Right lobe of liver (tissue), 4 donors: ENCODE measurements around the gene ALCAM.

Experiments
- POLR2A ChIP-seq: fragments of 450-650 bp; IDR thresholded peaks from one replicate; pipeline ENCODE4 v1.6.1; 2017; ENCODE audit warnings: antibody characterized with exemption, mild to moderate bottlenecking
- TF ChIP-seq, protein P1 (sequence below), 4 donors: fragments of 200-600 bp in 3 of 4; fragments of 450-650 bp in 1 of 4; IDR thresholded peaks; one replicate each; pipeline versions ENCODE4 v1.5.1 to v1.8.0; 2016 to 2022; ENCODE audit warnings: antibody characterized with exemption in 4 of 4, mild to moderate bottlenecking in 2 of 4
- donor health status: DM: no; HTN: no; CAD: no.
- donor health status: DM: no; HTN: no; CAD: no.
- donor health status: DM: no; HTN: yes; CAD: no.

DNA sequence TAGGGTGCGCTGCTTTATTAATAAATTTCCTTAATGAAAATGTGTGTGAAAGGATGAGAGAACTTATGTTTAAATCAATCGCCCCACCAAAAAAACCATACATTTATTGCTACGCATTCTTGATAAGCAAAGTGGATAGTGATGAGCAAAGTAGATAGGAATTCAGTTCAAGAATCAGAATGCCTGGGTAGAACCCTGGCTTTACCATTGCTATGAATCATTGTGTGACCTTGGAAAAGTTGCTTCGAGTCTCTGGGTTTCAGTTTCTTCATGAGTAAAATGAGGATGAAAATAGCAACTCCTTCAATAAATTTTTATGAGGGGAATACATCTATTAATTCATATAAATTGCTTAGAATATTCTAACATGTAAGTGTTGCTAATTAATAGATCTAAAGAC is 2.6 kb upstream of the ALCAM start:
- TF ChIP-seq POLR2A: no peak
- TF ChIP-seq, protein P1, sequence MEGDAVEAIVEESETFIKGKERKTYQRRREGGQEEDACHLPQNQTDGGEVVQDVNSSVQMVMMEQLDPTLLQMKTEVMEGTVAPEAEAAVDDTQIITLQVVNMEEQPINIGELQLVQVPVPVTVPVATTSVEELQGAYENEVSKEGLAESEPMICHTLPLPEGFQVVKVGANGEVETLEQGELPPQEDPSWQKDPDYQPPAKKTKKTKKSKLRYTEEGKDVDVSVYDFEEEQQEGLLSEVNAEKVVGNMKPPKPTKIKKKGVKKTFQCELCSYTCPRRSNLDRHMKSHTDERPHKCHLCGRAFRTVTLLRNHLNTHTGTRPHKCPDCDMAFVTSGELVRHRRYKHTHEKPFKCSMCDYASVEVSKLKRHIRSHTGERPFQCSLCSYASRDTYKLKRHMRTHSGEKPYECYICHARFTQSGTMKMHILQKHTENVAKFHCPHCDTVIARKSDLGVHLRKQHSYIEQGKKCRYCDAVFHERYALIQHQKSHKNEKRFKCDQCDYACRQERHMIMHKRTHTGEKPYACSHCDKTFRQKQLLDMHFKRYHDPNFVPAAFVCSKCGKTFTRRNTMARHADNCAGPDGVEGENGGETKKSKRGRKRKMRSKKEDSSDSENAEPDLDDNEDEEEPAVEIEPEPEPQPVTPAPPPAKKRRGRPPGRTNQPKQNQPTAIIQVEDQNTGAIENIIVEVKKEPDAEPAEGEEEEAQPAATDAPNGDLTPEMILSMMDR (IDR thresholded peaks at IDR 0.05): no peak
